ENCODE results near the gene TCF19. TPM values are rescaled to one million over a fixed set of nuclear protein-coding genes. Genes with fewer than 3 reads are reported as not detected.

The TCF19 gene, protein sequence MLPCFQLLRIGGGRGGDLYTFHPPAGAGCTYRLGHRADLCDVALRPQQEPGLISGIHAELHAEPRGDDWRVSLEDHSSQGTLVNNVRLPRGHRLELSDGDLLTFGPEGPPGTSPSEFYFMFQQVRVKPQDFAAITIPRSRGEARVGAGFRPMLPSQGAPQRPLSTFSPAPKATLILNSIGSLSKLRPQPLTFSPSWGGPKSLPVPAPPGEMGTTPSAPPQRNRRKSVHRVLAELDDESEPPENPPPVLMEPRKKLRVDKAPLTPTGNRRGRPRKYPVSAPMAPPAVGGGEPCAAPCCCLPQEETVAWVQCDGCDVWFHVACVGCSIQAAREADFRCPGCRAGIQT
- total RNA-seq = 13.6 and 25.2 TPM in 2 replicates

DNA sequence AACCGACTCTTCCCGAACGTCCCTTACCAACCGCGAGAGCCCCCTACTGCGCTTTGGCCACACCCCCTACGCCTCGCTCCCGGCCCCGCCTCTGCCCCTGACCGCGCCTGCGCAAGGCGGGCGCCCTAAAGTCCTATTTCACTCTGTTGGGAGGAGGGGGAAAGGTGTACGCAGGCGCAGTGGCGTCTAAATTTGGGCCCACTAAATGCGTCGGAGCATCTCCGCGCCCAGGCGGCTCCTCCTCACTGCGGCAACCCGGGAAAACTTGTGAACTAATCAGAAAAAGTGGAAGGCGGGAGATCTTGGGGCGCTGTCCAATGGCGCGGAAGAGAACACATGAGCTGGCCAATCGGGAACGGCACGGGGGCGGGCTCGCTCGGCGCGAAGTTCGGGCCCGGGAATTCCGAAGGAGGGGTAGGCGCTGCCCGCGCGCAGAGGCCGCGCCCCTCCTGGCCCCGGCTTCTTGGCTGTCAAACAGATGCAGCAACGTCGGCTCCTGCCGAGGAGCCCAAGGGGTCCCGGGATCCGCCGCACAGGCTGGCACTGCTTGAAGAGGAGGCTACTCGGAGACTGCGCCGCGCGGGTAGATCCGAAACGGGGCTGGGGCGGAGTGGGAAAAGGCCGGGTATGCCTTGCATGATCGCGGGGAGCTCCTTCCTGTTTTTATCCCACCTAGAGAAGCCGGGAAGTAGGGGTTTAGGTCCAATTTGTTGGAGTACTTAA, at the start of gene TCF19:
TSS of gene TCF19 (plus strand) at position 450 of the 723 bp plus-strand sequence. CDS start 881 bp downstream, outside the sequence.

DNA sequence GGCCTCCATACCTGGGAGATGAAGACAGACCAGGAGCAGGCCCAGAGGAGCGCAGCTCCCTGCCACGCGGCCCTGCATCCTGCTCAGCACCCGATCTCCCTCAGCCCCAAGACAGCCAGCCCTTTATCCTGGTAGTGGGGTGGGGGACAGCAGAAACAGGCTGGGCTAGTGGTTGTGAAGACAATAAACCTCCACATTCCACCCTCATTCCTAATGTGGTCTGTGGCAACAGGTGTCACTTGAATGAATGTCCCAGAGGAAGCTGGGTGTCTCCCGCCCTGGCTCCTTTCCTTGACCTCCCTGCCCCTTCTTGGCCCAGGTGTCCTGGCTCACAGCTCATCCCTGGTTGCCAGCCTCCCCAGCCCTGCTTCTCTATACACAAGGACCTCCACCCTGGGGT, 45.9 kb upstream of the TCF19 start, which contains the start of gene C6orf15:
TSS of gene C6orf15 (minus strand) at position 98 of the 400 bp plus-strand sequence. CDS start at position 78, 20 bp downstream.

DNA sequence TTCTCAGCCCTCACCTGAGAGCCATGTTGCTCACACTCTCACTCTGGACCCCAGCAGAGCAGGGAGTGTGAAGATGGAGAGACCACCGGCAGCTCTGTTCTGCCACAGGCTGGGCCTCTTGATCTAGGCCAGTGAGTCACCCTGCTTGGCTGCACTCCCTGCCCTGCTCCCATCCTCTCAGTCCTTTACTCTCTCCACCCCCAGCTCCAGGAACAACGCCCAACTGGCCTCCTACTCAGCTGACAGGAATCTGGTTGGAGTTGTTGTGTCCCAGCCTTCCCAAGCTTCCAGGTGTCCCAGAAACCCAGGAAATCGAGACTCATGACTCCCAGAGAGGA, 43.9 kb upstream of the TCF19 start, which contains the start of gene PSORS1C1:
TSS of gene PSORS1C1 (plus strand) at position 260 of the 338 bp plus-strand sequence. CDS start 14,833 bp downstream, outside the sequence.

DNA sequence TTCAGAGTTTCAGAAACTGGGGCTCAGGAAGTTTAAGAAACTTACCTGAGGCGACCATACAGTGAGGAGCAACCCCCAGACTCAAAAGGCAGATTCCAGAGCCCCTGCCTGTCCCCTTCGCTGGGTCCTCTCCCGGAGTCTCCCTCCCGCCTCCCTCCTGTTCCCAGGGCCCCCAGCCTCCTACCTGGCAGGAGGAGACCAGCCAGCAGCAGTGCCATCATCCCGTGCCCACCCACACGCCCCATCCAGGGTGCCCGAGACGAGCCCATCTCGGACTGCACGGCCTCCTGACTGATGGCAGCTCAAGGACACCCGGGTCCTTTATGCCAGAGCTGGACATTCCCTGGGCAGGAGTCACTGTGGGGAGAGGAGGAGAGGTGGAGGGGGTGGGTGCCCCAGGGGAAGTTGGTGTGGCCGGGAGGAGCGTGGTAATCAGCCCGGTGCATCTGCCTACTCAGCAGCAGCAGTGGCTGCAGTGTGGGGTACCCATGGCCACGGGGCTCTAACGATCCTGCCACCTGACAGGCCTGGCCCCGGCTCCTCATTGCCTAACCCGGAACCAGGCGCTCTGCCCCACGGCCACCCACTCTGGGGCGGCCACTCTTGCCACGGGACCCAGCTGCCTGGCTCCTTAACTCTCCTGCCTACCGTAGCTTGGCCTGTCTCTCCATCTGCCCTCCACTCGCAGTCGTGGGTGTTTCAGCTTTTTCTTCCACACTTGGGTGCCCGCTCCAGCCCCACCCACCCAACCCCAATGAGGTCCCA, 38.1 kb upstream of the TCF19 start, which contains the start of gene CDSN:
TSS of gene CDSN (minus strand) at position 296 of the 765 bp plus-strand sequence. CDS start at position 269, 27 bp downstream.

DNA sequence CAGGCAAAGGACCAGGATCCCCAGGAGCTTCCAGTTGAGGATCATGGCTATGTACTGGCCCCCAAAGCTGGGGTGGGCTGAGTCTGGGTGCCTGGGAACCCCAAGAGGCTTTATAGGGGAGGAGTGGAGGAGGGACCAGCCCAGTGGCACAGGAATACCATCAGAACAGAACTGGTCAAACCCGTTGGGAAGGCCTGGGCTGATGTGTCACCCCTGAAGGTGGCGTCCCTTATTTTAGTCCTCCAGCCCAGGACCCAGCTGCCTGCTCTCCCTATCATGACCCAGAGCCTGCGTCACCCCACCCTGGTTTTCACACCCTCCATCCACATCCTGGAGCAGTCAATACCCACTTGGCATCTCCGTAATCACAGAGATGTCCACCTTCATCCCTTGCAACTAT, 19.4 kb upstream of the TCF19 start, which contains the start of gene PSORS1C2:
TSS of gene PSORS1C2 (minus strand) at position 85 of the 400 bp plus-strand sequence. CDS start at position 45, 40 bp downstream.

DNA sequence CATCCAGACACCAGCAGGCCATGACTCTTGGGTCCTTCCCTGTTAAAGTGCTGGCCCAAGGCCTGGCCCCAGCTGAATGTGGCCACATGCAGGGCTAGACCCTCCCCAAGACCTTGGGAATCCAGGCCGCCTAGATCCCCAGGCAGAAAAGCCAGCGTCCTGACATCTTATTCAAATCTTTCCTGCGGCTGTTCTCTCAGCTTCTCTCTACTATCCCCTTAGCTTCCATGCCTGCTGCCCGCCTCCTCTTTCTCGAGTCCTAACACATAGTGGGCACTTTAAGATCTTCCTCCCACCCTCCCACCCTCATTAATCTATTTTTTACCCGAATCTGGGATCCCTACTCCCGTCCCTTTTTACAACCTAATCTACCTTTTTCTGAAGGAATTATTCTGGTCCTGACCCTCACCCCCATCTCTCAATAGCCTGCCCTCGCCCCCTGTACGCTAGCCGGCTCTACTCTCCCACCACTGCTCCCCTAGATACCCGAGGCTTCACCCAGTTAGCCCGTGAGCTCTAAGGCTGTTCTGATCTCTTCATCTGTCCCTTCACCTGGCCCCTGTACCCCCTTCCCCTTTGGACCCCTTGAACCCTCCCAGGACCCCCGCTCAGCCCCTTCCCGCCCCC, 763 bp upstream of the TCF19 start, which contains the start of gene CCHCR1:
TSS of gene CCHCR1 (minus strand) at position 290 of the 627 bp plus-strand sequence. CDS start at position 88, 202 bp downstream.

DNA sequence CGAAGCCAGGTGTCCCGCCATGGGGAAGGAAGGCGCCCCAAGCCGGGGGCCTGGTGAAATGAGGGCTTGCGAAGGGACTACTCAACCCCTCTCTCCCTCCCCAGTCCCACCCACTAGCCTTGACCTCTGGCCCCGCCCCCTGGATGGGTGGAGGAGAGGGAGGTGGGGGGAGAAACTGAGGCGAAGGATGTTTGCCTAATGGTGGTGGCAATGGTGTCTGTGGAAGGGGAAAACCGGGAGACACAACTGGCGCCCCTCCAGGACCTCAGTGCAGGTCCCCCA, 12.2 kb downstream of the TCF19 start, which contains the start of gene POU5F1:
TSS of gene POU5F1 (minus strand) at position 83 of the 282 bp plus-strand sequence. CDS start at position 21, 62 bp downstream.

Small RNA genes within 50 kb of the gene (small RNA-seq; reads per million reads assigned to genes)
- not detected for gene POLR2LP1

Other genes starting within 250 kb of the TCF19 start
- 10.7 and 18.4 TPM in 2 replicates for gene VARS2, start 244.4 kb upstream of the TCF19 start, total RNA-seq
- not detected in 2 replicates for gene SFTA2, start 226.4 kb upstream of the TCF19 start, total RNA-seq
- not detected in 2 replicates for gene MUCL3, start 217.6 kb upstream of the TCF19 start, total RNA-seq
- gene MUC21, start 174.9 kb upstream of the TCF19 start, total RNA-seq = not detected in 2 replicates
- not detected in 2 replicates for gene MUC22, start 148.1 kb upstream of the TCF19 start, total RNA-seq
- not detected in 2 replicates for gene C6orf15, start 46.0 kb upstream of the TCF19 start, total RNA-seq
- 0.37 and 0.39 TPM in 2 replicates for gene PSORS1C1, start 43.8 kb upstream of the TCF19 start, total RNA-seq
- gene CDSN, start 38.1 kb upstream of the TCF19 start, total RNA-seq = not detected in 2 replicates
- gene PSORS1C2, start 19.5 kb upstream of the TCF19 start, total RNA-seq = not detected in 2 replicates
- 11.4 and 18.0 TPM in 2 replicates for gene CCHCR1, start 787 bp upstream of the TCF19 start, total RNA-seq
- gene POU5F1, start 12.1 kb downstream of the TCF19 start, total RNA-seq = 0.59 TPM in 1 of 2 replicates, not detected in the other
- gene HLA-C, start 113.5 kb downstream of the TCF19 start, total RNA-seq = 73.9 and 109 TPM in 2 replicates
- gene HLA-B, start 198.6 kb downstream of the TCF19 start, total RNA-seq = 103 and 228 TPM in 2 replicates
- 27.6 and 37.5 TPM in 2 replicates for gene MICA, start 245.0 kb downstream of the TCF19 start, total RNA-seq

Measured in subcutaneous preadipocyte (primary cell).